Upper lobe of right lung (tissue), 1 donor: Measurements from ENCODE around the gene KRT79. TPM values are rescaled to one million over a fixed set of nuclear protein-coding genes. Genes with fewer than 3 reads are reported as not detected.

Experiments used
- ATAC-seq: fragments of 200-7000 bp; cut with Tn5 transposase; one replicate; pipeline ENCODE4 v1.9.1; 2020; ENCODE audit warnings: mild to moderate bottlenecking, moderate library complexity
- DNase-seq: peaks from one replicate; pipeline ENCODE4 v3.0.0-alpha.2; 2020
- H3K27ac ChIP-seq: fragments of 200-600 bp; one replicate; pipeline ENCODE4 v1.8.0; 2022
- H3K27me3 ChIP-seq: fragments of 200-600 bp; one replicate; pipeline ENCODE4 v1.8.0; 2022; ENCODE audit warnings: mild to moderate bottlenecking
- H3K36me3 ChIP-seq: fragments of 200-600 bp; one replicate; pipeline ENCODE4 v1.8.0; 2022
- H3K4me1 ChIP-seq: fragments of 200-600 bp; one replicate; pipeline ENCODE4 v1.8.0; 2022
- H3K4me3 ChIP-seq: fragments of 200-600 bp; one replicate; pipeline ENCODE4 v1.8.0; 2022; ENCODE audit warnings: mild to moderate bottlenecking
- H3K9me3 ChIP-seq: fragments of 200-600 bp; one replicate; pipeline ENCODE4 v1.8.0; 2022
- CTCF ChIP-seq: fragments of 200-600 bp; IDR thresholded peaks from one replicate; pipeline ENCODE4 v1.8.0; 2022; ENCODE audit warnings: antibody characterized with exemption
- intact Hi-C: fragments of 100-400 bp; cut with DNase I; formaldehyde crosslinking; loops from one replicate; pipeline ENCODE4 v1.11.0; 2022
- total RNA-seq: library from RNA; stranded (reverse); fragmentation: NEBNext Ultra II Directional; extraction: Animal tissue kit (Norgen Biotek cat#: 25700); gene quantifications from one replicate; pipeline ENCODE4 v1.2.1, GENCODE V29; 2021
- donor health status: DM: no; HTN: yes; CAD: no; lungs with severe emphysema.

The KRT79 gene
- total RNA-seq, 1 donor from 2014 or later: 5.4 TPM

GRCh38 chr12:52824741-52825410 is 9.2 kb downstream of the KRT79 start:
- Histone ChIP-seq H3K27me3 (peaks cover 10% of the 10 kb centered on the region), H3K4me1 (peaks cover 4% of the 10 kb centered on the region), H3K9me3 (no peaks in the 10 kb centered on the region), H3K4me3 (no peak overlapping the region), H3K36me3 (no peaks in the 10 kb centered on the region), H3K27ac (no peak overlapping the region)
- no peak for ATAC-seq
- TF ChIP-seq CTCF: no peak
- intact Hi-C loops: no loop called here
- DNase-seq: no peak

- no peak for DNase-seq
- no peak for TF ChIP-seq CTCF
- H3K4me1 ChIP-seq: peaks cover 4% of the 10 kb centered on the region
- no peaks in the 10 kb centered on the region for H3K9me3 ChIP-seq
- ATAC-seq: no peak
- intact Hi-C loops: no loop called here
- H3K27ac ChIP-seq: no peak overlapping the region
- H3K27me3 ChIP-seq: peaks cover 17% of the 10 kb centered on the region
- no peaks in the 10 kb centered on the region for H3K36me3 ChIP-seq
- no peak overlapping the region for H3K4me3 ChIP-seq
These were observed 10.2 kb downstream of the KRT79 start for GRCh38 chr12:52823761-52824450.

GRCh38 chr12:52822771-52823510 is 11.2 kb downstream of the KRT79 start:
- H3K27me3 ChIP-seq: peaks cover 27% of the 10 kb centered on the region
- DNase-seq: no peak
- H3K4me1 ChIP-seq: peaks cover 4% of the 10 kb centered on the region
- no peak overlapping the region for H3K27ac ChIP-seq
- no peak for ATAC-seq
- intact Hi-C loops: no loop called here
- no peak overlapping the region for H3K4me3 ChIP-seq
- no peak for TF ChIP-seq CTCF
- no peaks in the 10 kb centered on the region for H3K9me3 ChIP-seq
- H3K36me3 ChIP-seq: no peaks in the 10 kb centered on the region

- Histone ChIP-seq H3K36me3 (no peaks in the 10 kb centered on the region), H3K4me3 (no peak overlapping the region), H3K9me3 (no peaks in the 10 kb centered on the region), H3K4me1 (peaks cover 4% of the 10 kb centered on the region), H3K27me3 (peaks cover 36% of the 10 kb centered on the region), H3K27ac (no peak overlapping the region)
- no peak for TF ChIP-seq CTCF
- ATAC-seq (peak; percentile 4), DNase-seq (no peak)
- intact Hi-C loops: no loop called here
These were observed 12.1 kb downstream of the KRT79 start for GRCh38 chr12:52821826-52822660.

- intact Hi-C loops: no loop called here
- Histone ChIP-seq H3K27me3 (peaks cover 39% of the 10 kb centered on the region), H3K9me3 (no peaks in the 10 kb centered on the region), H3K4me1 (peaks cover 5% of the 10 kb centered on the region), H3K4me3 (no peak overlapping the region), H3K36me3 (no peaks in the 10 kb centered on the region), H3K27ac (no peak overlapping the region)
- no peak for TF ChIP-seq CTCF
- DNase-seq (no peak), ATAC-seq (no peak)
These were observed 12.9 kb downstream of the KRT79 start for GRCh38 chr12:52821071-52821730.
